Common myeloid progenitor, CD34-positive (primary cell): ENCODE measurements around the gene IL22RA1.
A peak's percentile ranks its signal among the peaks of the same experiment; 100 is the strongest.

ENCODE experiments used
- CTCF ChIA-PET: fragments of 350-600 bp; sonication (Branson Sonifier 250); formaldehyde crosslinking; loops from one replicate; lab custom pipeline; 2021; ENCODE audit warnings: antibody characterized with exemption; lab: Charles Lee
- POLR2A ChIA-PET: fragments of 350-600 bp; sonication (Branson Sonifier 250); formaldehyde crosslinking; loops from one replicate; lab custom pipeline; 2021; ENCODE audit warnings: antibody characterized with exemption; lab: Charles Lee
- DNase-seq, 3 donors: peaks; one replicate each; pipeline versions ENCODE4 v3.0.0 to v3.0.0-alpha.2; 2013
- H3K27ac ChIP-seq, 2 experiments: 1 replicate in 1 of 2; 2 replicates in 1 of 2; pipeline ENCODE4 v1.7.0; 2013; ENCODE audit warnings: inconsistent platforms in 2 of 2, low read length in 2 of 2, mild to moderate bottlenecking in 2 of 2, low read depth in 1 of 2, moderate library complexity in 1 of 2; ENCODE audit not compliant: severe bottlenecking in 2 of 2, insufficient read depth in 1 of 2, poor library complexity in 1 of 2
- H3K27me3 ChIP-seq, 5 experiments: replicated peaks in 2 of 5; 1 replicate in 3 of 5; 2 replicates in 2 of 5; pipeline versions ENCODE4 v1.6.1 to v1.7.0; 2013; ENCODE audit warnings: low read length in 4 of 5, mild to moderate bottlenecking in 2 of 5, moderate library complexity in 2 of 5, inconsistent platforms in 1 of 5; ENCODE audit not compliant: insufficient read depth in 5 of 5, control insufficient read depth in 4 of 5
- H3K36me3 ChIP-seq, 4 experiments: 1 replicate in 2 of 4; 2 replicates in 2 of 4; pipeline versions ENCODE4 v1.6.1 to v1.7.0; 2013; ENCODE audit warnings: low read length in 3 of 4, control low read depth in 1 of 4, mild to moderate bottlenecking in 1 of 4; ENCODE audit not compliant: control insufficient read depth in 4 of 4, insufficient read depth in 4 of 4
- H3K4me1 ChIP-seq, 4 experiments: 1 replicate in 3 of 4; 2 replicates in 1 of 4; pipeline versions ENCODE4 v1.6.1 to v1.7.1; 2013; ENCODE audit warnings: low read length in 3 of 4, mild to moderate bottlenecking in 3 of 4, control low read depth in 1 of 4, inconsistent platforms in 1 of 4, moderate library complexity in 1 of 4; ENCODE audit not compliant: control insufficient read depth in 4 of 4, insufficient read depth in 4 of 4; ENCODE audit errors: control extremely low read depth in 1 of 4
- H3K4me3 ChIP-seq, 7 experiments: 1 replicate in 4 of 7; 2 replicates in 3 of 7; pipeline versions ENCODE4 v1.5.1 to v1.7.0; 2013; ENCODE audit warnings: mild to moderate bottlenecking in 7 of 7, low read length in 6 of 7, moderate library complexity in 6 of 7, inconsistent platforms in 2 of 7, low read depth in 2 of 7, control low read depth in 1 of 7; ENCODE audit not compliant: insufficient read depth in 4 of 7, control insufficient read depth in 1 of 7; ENCODE audit errors: extremely low read depth in 1 of 7
- H3K9me3 ChIP-seq, 5 experiments: 1 replicate in 4 of 5; 2 replicates in 1 of 5; pipeline versions ENCODE4 v1.6.1 to v1.7.1; 2013; ENCODE audit warnings: low read length in 4 of 5, mild to moderate bottlenecking in 2 of 5, inconsistent platforms in 1 of 5, low read depth in 1 of 5, moderate library complexity in 1 of 5; ENCODE audit not compliant: control insufficient read depth in 4 of 5, insufficient read depth in 2 of 5; ENCODE audit errors: control extremely low read depth in 1 of 5
- WGBS: methylation state at CpG from one replicate; pipeline ENCODE4 v1.1.5; 2013; ENCODE audit not compliant: insufficient coverage; 5-methylcytosine and 5-hydroxymethylcytosine counted together

The IL22RA1 gene

GRCh38 chr1:24117722-24118409, 25.1 kb downstream of the IL22RA1 start:
- no peak overlapping the region for H3K4me3 ChIP-seq
- POLR2A ChIA-PET, result no interaction called here
- no peak overlapping the region for H3K27ac ChIP-seq
- 97% methylated on average over 10 of the region's 14 CpGs for WGBS
- peaks cover 0 to 12% (median 7%) of the 10 kb centered on the region in 5 experiments for H3K27me3 ChIP-seq
- H3K36me3 ChIP-seq, result no peaks in the 10 kb centered on the region
- CTCF ChIA-PET, result no interaction called here
- DNase-seq, result no peak
- H3K4me1 ChIP-seq, result peaks cover 0 to under 1% (median 0%) of the 10 kb centered on the region in 4 experiments
- H3K9me3 ChIP-seq, result no peaks in the 10 kb centered on the region

DNA sequence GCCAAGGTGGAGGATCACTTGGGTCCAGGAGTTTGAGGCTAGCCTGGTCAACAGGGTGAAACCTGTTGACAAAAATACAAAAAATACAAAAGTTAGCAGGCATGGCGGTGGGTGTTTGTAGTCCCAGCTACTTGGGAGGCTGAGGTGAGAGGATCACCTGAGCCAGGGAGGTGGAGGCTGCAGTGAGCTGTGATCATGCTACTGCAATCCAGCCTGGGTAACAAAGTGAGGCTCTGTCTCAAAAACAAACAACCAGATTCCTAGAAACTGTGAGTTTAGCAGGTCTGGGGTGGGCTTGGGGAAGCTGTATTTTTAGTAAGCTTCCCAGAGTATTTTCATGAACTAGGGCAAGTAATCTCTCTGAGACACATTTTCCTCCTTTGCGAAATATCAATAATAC, 25.8 kb downstream of the IL22RA1 start:
- no peak for DNase-seq
- Histone ChIP-seq H3K27ac (no peak overlapping the region), H3K36me3 (no peaks in the 10 kb centered on the region), H3K4me1 (peaks cover 0 to 7% (median 4%) of the 10 kb centered on the region in 4 experiments), H3K9me3 (no peaks in the 10 kb centered on the region), H3K4me3 (no peak overlapping the region), H3K27me3 (peaks cover 0 to 12% (median 7%) of the 10 kb centered on the region in 5 experiments)
- CTCF ChIA-PET, result interaction anchor here (0.6 kb wide), 1 partner anchor 361 kb away, joined by 3 read pairs; no protein-coding TSS in a partner anchor
- POLR2A ChIA-PET, result no interaction called here
- 100% methylated on average over 2 of the region's 2 CpGs for WGBS

DNA sequence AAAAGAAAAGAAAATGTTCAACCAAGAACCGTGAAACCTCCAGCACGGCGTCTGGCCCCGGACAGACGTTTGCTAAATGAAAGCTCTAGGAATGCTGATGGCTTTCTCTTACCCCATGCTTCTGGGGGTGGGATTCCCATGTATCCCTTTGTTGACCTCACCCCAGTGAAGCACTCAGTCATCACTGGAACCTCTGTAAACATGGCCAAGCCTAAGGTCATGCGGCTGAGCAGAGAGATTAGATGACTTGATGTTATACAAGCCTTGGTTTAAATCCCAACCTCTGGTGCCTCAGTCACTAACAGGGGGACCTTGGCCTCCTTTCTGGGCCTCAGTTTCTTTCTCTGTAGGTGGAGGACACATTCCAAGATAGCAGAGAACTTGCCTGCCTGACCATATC, 28.2 kb downstream of the IL22RA1 start:
- no peak for DNase-seq
- H3K9me3 ChIP-seq, result no peaks in the 10 kb centered on the region
- ChIA-PET POLR2A (no interaction called here), CTCF (interaction anchor here (1.7 kb wide), 1 partner anchor 9 kb away, joined by 4 read pairs; no protein-coding TSS in a partner anchor)
- no peak overlapping the region for H3K27ac ChIP-seq
- H3K36me3 ChIP-seq, result no peaks in the 10 kb centered on the region
- peaks cover 0 to 18% (median 7%) of the 10 kb centered on the region in 5 experiments for H3K27me3 ChIP-seq
- no peak overlapping the region for H3K4me3 ChIP-seq
- peaks cover 0 to 8% (median 7%) of the 10 kb centered on the region in 4 experiments for H3K4me1 ChIP-seq
- WGBS, result 100% methylated on average over 6 of the region's 6 CpGs

DNA sequence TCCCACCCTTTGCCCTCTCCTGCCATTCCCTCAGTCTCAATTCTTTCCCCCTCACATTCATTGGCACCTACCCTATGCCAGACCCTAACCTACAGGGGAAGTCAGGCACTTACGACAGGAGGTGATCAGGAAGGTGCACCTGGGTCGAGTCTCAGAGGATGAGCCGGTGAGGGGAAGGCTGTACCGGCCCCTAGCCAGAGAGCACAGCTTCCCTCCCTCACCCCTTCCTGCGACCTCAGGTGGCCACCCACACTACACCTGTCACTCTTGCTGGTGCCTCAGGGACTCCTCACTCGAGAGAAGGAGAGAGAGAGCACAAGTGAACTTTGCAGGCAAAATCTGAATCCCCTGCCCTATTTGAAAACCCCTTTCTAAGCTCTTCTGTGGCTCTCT, 29.3 kb downstream of the IL22RA1 start:
- H3K36me3 ChIP-seq, result no peaks in the 10 kb centered on the region
- 86% methylated on average over 6 of the region's 6 CpGs for WGBS
- H3K9me3 ChIP-seq, result no peaks in the 10 kb centered on the region
- POLR2A ChIA-PET, result no interaction called here
- CTCF ChIA-PET, result interaction anchor here (1.7 kb wide), 1 partner anchor 8 kb away, joined by 4 read pairs; no protein-coding TSS in a partner anchor
- no peak for DNase-seq
- H3K4me1 ChIP-seq, result peaks cover 0 to 8% (median 7%) of the 10 kb centered on the region in 4 experiments
- H3K4me3 ChIP-seq, result no peak overlapping the region
- no peak overlapping the region for H3K27ac ChIP-seq
- peaks cover 0 to 18% (median 7%) of the 10 kb centered on the region in 5 experiments for H3K27me3 ChIP-seq

- Histone ChIP-seq H3K27me3 (peaks cover 0 to 18% (median 7%) of the 10 kb centered on the region in 5 experiments), H3K4me3 (peak within 1 kb of the TSS in 5 of 7 experiments; percentile 24 to 66 (median 43)), H3K27ac (no peak within 1 kb of the TSS), H3K4me1 (peaks cover 0 to 8% (median 7%) of the 10 kb centered on the region in 4 experiments), H3K36me3 (no peaks in the 10 kb centered on the region), H3K9me3 (no peaks in the 10 kb centered on the region)
- peak; percentile 75 to 91 (median 87) for DNase-seq
- CTCF ChIA-PET, result interaction anchor here (0.8 to 2.4 kb wide), 7 partner anchors 10 to 301 kb away, joined by 3 to 11 read pairs (median 4); no protein-coding TSS in a partner anchor
- 33% methylated on average over 25 of the region's 27 CpGs for WGBS
- POLR2A ChIA-PET, result no interaction called here
Observed at GRCh38 chr1:24111996-24112779, 30.8 kb downstream of the IL22RA1 start, which contains the start of gene MYOM3. MYOM3 (minus strand) TSS chr1:24112135; CDS start chr1:24108636, 3,499 bp downstream.

GRCh38 chr1:24111262-24111995, 31.5 kb downstream of the IL22RA1 start:
- no peaks in the 10 kb centered on the region for H3K9me3 ChIP-seq
- peaks cover 0 to 8% (median 7%) of the 10 kb centered on the region in 4 experiments for H3K4me1 ChIP-seq
- no peak overlapping the region for H3K4me3 ChIP-seq
- H3K36me3 ChIP-seq, result no peaks in the 10 kb centered on the region
- ChIA-PET POLR2A (no interaction called here), CTCF (interaction anchor here (0.6 to 2.4 kb wide), 12 partner anchors 9 to 318 kb away, joined by 3 to 11 read pairs (median 4); no protein-coding TSS in a partner anchor)
- peak in 1 of 3 donors; percentile 7 for DNase-seq
- peaks cover 0 to 13% (median 7%) of the 10 kb centered on the region in 5 experiments for H3K27me3 ChIP-seq
- WGBS, result 91% methylated on average over 18 of the region's 20 CpGs
- no peak overlapping the region for H3K27ac ChIP-seq
